ENCODE data around the gene HIP1R.

The HIP1R gene

DNA sequence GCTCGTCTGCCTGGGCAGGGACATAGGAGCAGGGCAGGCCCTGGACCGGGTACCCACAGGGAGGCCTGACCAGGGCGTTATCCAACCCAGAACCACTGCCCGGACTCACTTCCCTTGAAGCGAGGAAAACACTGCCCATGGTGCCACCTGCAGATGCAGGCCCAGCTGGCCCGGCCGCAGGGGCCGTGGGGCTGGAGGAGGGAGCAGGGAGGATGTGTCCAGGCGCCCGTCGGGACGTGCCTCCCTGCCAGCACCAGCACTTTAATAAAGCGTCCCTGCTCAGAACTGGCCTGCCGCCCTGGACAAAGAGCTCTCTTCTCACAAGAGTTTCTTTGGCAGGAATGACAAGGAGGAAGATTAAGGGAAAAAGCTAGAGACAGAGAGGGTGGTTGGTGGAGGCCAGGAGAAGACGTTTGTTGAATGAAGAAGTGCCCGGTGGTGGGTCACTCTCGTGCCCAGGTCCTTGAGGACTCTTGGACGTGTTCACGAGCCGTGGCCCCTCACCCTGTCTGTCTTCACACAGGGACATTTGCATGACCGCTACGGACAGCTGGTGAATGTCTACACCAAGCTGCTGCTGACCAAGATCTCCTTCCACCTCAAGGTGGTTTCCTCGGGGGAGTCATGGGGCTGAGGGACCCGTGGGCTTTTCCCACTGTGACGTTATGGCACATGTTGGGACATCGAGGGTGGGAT is 14.2 kb downstream of the HIP1R start:
- no peak for DNase-seq
- peak overlapping the region; percentile 22 for H3K27ac Mint-ChIP-seq
- no peak for ATAC-seq (replicated peaks)
- H3K4me1 Mint-ChIP-seq: peaks cover 11 to 18% of the 10 kb centered on the region in 2 donors
- peaks cover 23 to 28% of the 10 kb centered on the region in 2 donors for H3K36me3 Mint-ChIP-seq
- H3K27me3 Mint-ChIP-seq: no peaks in the 10 kb centered on the region
- no peak overlapping the region for H3K4me3 Mint-ChIP-seq
- H3K9me3 Mint-ChIP-seq: no peaks in the 10 kb centered on the region

DNA sequence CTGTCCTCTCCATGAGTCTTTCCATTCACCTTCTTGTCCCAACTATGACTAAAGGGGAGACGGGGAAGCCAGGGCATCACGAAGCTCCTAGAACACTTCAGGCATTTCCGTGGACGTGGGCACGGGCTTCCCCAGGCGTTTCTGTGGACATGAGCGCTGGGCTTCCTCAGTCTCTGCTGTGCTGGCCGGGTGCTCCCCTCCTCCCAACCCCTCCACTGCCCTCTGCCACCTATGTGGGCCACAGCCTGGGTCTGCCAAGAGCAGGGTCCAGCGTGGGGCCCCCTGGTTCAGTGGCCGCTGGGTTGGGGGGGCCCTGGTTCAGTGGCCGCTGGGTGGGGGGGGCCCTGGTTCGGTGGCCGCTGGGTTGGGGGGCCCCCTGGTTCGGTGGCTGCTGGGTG is 14.8 kb downstream of the HIP1R start:
- H3K27me3 Mint-ChIP-seq: no peaks in the 10 kb centered on the region
- H3K36me3 Mint-ChIP-seq: peaks cover 23 to 31% of the 10 kb centered on the region in 2 donors
- no peak overlapping the region for H3K4me3 Mint-ChIP-seq
- DNase-seq: no peak
- H3K4me1 Mint-ChIP-seq: peaks cover 9 to 14% of the 10 kb centered on the region in 2 donors
- H3K9me3 Mint-ChIP-seq: no peaks in the 10 kb centered on the region
- ATAC-seq (replicated peaks): no peak
- peak overlapping the region; percentile 22 for H3K27ac Mint-ChIP-seq

DNA sequence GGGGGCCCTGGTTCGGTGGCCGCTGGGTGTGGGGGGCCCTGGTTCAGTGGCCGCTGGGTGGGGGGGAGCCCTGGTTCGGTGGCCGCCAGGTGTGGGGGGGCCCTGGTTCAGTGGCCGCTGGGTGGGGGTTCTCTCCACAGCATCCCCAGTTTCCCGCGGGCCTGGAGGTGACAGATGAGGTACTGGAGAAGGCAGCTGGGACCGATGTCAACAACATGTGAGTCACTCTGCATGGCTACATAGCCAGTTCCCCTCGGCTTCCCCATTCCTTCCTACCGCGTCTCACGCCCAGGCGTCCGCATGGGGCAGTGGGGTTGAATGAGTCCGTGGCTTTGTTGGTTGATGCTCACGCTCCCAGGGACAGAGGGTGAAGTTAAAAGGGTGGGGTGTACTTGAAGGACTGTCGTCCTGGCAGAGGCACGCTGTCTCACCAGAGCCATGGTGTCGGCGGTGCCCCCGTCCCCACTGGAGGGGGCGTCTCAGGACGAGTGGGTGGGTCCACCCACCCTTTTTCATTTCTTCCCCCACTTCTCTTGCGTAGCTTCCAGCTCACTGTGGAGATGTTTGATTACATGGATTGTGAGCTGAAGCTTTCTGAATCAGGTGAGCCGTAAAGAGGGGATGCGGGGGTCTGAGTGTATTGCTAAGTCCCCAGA is 15.6 kb downstream of the HIP1R start:
- Mint-ChIP-seq H3K4me3 (no peak overlapping the region), H3K9me3 (no peaks in the 10 kb centered on the region)
- ATAC-seq (replicated peaks): no peak

DNA sequence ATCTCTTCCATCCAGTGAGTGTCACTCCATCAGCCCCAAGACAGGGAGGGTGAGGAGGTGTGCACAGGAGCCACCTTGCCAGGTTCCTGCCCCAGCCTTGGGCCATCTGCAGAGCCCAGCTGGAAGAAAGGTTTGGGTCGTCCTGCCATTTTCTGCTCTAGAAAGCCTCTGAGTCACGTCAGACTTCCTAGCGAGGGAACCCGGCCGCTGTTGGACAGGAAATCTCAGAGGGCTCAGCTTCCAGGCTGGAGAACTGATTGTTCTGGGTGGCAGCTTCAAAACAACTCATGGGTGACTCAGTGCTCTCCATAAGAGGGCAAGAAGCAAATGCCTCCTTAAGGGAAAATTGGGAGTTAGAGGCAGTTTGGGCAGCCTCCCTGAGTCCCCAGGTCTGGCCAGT is 16.6 kb downstream of the HIP1R start:
- Mint-ChIP-seq H3K9me3 (no peaks in the 10 kb centered on the region), H3K27me3 (no peaks in the 10 kb centered on the region), H3K4me1 (peaks cover 7 to 14% of the 10 kb centered on the region in 2 donors), H3K4me3 (no peak overlapping the region), H3K27ac (no peak overlapping the region), H3K36me3 (peaks cover 33 to 41% of the 10 kb centered on the region in 2 donors)
- DNase-seq: no peak
- no peak for ATAC-seq (replicated peaks)

More for the DNA sequence above, 15.6 kb downstream of the HIP1R start:
- H3K27ac Mint-ChIP-seq: no peak overlapping the region
- H3K27me3 Mint-ChIP-seq: no peaks in the 10 kb centered on the region
- H3K4me1 Mint-ChIP-seq: peaks cover 7 to 14% of the 10 kb centered on the region in 2 donors
- no peak for DNase-seq
- H3K36me3 Mint-ChIP-seq: peaks cover 27 to 35% of the 10 kb centered on the region in 2 donors

DNA sequence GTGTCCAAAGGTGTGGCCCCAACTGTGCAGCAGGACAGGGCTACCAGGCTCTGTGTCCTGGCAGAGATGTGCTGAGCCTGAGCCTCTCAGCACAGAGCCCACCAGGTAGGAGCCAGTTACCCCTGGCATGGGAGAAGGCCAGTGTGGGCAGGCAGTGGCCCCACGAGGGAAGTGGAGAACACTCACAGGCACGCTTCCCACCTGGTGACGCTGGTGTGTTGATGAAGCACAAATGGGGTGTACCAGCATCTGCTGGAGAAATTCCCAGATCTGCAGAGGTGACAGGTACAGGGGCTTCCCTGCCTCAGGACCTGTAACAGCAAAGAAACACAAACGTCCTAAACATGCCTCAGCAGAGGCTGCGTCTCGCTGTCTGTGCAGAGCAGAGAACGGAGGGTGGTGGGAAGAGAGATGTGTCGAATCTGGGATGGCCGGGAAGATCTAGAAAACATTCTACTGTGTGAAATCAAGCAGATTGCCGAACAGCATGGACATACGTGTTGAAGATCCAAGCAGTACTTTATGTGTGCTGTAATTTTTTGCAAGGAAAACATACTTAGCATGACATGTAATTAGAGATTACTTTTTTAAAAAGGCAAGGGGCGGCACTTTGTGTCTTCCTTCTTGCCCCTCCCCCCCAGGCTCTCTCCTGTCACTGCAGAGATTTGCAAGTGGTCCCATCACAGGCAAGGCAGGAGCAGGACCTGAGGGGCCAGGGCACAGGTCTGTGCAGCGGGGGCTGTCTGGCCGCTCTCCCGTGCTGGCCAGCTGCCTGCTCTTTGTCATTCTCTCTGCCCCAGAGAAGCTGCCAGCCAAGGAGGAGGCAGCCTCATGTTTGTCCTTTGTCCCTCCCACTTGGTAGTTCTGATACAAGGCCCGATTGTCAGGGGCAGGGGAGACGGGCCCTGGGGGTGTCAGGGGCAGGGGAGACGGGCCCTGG is 17.3 kb downstream of the HIP1R start:
- Mint-ChIP-seq H3K36me3 (peaks cover 33 to 41% of the 10 kb centered on the region in 2 donors), H3K27ac (peak overlapping the region; percentile 76), H3K4me3 (no peak overlapping the region), H3K9me3 (no peaks in the 10 kb centered on the region), H3K4me1 (peaks cover 7 to 10% of the 10 kb centered on the region in 2 donors), H3K27me3 (no peaks in the 10 kb centered on the region)
- DNase-seq: no peak
- no peak for ATAC-seq (replicated peaks)

DNA sequence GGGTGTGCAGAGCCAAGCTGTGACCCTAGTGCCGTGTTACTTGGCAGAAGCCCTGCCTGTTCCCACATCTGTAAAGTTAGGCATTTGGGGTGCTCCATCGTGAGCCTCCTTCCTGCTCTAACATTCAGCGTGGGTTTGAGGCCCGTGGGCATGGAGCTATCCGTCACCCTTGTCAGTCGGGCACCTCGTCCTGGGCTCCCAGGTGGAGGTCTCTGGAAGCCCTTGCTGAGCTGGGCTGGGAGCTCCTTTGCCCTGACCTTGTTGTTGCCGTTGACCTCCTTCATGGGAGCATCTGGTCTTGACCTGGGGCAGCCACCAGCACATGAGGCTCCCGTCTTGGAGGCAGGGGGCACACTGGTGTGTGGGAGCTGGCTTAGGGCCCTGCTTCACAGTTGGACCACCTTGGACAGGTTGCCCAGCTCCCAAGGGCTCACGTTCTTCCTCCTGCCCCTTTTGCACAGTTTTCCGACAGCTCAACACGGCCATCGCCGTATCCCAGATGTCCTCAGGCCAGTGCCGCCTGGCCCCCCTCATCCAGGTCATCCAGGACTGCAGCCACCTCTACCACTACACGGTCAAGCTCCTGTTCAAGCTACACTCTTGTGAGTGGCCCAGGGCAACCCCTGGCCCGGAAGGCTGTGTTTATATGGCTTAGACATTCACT is 18.5 kb downstream of the HIP1R start:
- Mint-ChIP-seq H3K4me1 (peaks cover under 1 to 4% of the 10 kb centered on the region in 2 donors), H3K27me3 (no peaks in the 10 kb centered on the region), H3K27ac (peak overlapping the region; percentile 47), H3K4me3 (no peak overlapping the region), H3K36me3 (peaks cover 31 to 36% of the 10 kb centered on the region in 2 donors), H3K9me3 (no peaks in the 10 kb centered on the region)
- ATAC-seq (replicated peaks): no peak
- no peak for DNase-seq

DNA sequence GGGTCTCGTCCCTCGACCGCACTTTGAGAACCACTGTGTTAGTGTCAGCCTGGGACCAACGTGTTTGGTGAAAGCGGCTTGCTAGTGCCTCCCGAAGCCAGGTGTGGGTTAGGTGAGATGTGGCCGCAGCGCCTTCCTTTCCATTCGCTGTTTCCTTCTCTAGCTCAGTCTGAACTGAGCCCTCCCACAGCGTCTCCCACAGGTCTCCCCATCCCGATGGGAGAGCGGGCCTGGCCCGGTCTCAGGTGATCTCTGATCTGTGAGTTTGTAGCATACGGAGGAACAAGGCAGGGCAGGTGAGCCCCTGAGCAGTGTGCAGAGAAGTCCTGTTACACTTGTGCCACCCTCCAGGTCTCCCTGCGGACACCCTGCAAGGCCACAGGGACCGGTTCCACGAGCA is 19.3 kb downstream of the HIP1R start:
- Mint-ChIP-seq H3K36me3 (peaks cover 32 to 39% of the 10 kb centered on the region in 2 donors), H3K27ac (no peak overlapping the region), H3K27me3 (no peaks in the 10 kb centered on the region), H3K4me1 (peaks cover 0 to 7% of the 10 kb centered on the region in 2 donors), H3K9me3 (no peaks in the 10 kb centered on the region), H3K4me3 (no peak overlapping the region)
- DNase-seq (no peak), ATAC-seq (replicated peaks) (no peak)

DNA sequence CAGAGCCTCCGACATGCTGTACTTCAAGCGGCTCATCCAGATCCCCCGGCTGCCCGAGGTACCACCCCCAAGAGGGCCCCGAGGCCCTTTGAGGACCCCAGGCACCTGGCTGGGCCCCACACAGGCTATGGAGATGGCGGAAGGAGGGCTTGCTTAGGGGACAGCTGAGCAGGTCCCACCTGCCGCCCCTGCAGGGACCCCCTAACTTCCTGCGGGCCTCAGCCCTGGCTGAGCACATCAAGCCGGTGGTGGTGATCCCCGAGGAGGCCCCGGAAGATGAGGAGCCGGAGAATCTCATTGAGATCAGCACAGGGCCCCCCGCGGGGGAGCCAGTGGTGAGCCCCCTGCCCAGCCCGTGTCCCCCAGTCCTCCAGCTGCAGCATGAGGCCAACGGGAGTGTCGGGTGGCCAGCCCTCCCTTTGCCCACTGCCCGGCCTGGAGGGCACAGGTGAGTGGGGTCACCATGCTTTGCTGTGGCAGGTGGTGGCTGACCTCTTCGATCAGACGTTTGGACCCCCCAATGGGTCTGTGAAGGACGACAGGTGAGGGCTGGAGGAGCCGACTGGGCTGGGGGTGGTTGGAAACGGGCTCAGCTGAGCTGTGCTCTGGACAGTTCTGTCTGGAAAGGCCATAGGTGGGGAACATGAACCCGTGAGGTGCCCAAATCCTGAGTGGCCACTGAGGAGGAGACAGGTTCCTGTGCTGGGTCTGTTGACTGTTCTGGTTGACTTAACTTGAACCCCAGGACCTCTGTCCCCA is 20.0 kb downstream of the HIP1R start:
- H3K4me1 Mint-ChIP-seq: peaks cover under 1 to 13% of the 10 kb centered on the region in 2 donors
- no peaks in the 10 kb centered on the region for H3K27me3 Mint-ChIP-seq
- DNase-seq (no peak), ATAC-seq (replicated peaks) (no peak)
- H3K9me3 Mint-ChIP-seq: no peaks in the 10 kb centered on the region
- H3K4me3 Mint-ChIP-seq: no peak overlapping the region
- peaks cover 34 to 40% of the 10 kb centered on the region in 2 donors for H3K36me3 Mint-ChIP-seq
- H3K27ac Mint-ChIP-seq: peak overlapping the region; percentile 82

DNA sequence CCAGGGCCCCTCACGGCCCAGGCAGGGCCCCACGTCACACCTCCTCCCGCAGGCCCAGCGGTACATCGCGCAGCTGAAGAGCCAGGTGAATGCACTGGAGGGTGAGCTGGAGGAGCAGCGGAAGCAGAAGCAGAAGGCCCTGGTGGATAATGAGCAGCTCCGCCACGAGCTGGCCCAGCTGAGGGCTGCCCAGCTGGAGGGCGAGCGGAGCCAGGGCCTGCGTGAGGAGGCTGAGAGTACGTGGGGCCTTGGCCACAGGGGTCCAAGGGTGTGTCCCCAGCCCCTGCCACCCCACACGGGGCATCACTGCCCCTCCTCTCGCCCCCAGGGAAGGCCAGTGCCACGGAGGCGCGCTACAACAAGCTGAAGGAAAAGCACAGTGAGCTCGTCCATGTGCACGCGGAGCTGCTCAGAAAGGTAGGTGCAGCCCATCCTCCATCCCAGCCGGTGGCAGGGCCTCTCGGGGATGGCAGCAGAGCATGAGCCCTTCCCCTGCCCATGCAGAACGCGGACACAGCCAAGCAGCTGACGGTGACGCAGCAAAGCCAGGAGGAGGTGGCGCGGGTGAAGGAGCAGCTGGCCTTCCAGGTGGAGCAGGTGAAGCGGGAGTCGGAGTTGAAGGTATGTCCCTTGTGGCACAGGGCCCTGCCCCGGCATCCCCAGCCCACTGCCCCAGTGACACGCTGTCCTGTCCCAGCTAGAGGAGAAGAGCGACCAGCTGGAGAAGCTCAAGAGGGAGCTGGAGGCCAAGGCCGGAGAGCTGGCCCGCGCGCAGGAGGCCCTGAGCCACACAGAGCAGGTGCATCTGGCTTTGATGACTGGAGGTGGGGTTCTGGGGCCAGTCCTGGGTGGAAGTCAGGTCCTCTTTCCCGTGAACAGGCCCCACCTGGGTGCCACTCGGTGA is 20.9 kb downstream of the HIP1R start:
- H3K4me3 Mint-ChIP-seq: no peak overlapping the region
- peaks cover 10 to 21% of the 10 kb centered on the region in 2 donors for H3K4me1 Mint-ChIP-seq
- H3K27ac Mint-ChIP-seq: peak overlapping the region; percentile 79
- DNase-seq (no peak), ATAC-seq (replicated peaks) (no peak)
- H3K27me3 Mint-ChIP-seq: no peaks in the 10 kb centered on the region
- H3K36me3 Mint-ChIP-seq: peaks cover 40 to 45% of the 10 kb centered on the region in 2 donors
- H3K9me3 Mint-ChIP-seq: no peaks in the 10 kb centered on the region

DNA sequence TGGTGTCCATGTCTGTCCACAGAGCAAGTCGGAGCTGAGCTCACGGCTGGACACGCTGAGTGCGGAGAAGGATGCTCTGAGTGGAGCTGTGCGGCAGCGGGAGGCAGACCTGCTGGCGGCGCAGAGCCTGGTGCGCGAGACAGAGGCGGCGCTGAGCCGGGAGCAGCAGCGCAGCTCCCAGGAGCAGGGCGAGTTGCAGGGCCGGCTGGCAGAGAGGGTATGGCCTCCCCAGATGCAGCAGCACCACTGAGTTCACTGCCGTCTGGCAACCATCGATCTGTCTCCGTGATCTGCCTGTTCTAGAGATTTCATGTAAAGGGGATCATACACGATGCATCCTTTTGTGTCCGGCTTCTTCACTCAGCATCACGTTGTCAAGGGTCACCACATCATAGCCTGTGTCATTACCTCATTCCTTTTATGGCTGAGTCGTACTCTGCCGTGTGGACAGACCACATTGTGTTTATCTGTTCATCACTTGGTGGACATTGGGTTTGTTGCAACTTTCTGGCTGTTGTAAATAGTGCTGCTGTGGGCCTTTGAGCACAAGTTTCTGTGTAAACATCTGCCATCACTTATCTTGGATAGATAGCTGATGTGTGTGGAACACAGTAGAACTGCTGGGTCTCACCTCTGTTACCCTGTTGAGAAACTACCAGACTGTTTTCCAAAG is 21.9 kb downstream of the HIP1R start:
- Mint-ChIP-seq H3K9me3 (no peaks in the 10 kb centered on the region), H3K27me3 (no peaks in the 10 kb centered on the region), H3K4me3 (no peak overlapping the region), H3K27ac (peak overlapping the region; percentile 25), H3K36me3 (peaks cover 43 to 45% of the 10 kb centered on the region in 2 donors), H3K4me1 (peaks cover 13 to 30% of the 10 kb centered on the region in 2 donors)
- ATAC-seq (replicated peaks) (no peak), DNase-seq (no peak)

DNA sequence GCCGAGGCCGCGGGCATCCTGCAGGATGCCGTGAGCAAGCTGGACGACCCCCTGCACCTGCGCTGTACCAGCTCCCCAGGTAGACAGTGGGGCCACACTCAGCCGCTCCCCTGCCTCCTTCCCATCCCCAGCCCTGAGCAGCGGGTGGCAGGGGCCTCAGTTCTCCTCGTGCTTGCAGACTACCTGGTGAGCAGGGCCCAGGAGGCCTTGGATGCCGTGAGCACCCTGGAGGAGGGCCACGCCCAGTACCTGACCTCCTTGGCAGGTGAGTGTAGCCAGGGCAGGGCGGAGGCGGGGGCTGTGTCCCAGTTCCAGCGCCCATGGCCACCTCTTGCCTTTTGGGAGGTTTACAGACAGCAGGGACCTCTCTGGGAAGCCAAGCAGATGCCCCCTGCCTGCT is 22.9 kb downstream of the HIP1R start:
- DNase-seq: no peak
- Mint-ChIP-seq H3K4me1 (peaks cover 16 to 41% of the 10 kb centered on the region in 2 donors), H3K4me3 (no peak overlapping the region), H3K27me3 (no peaks in the 10 kb centered on the region), H3K9me3 (no peaks in the 10 kb centered on the region), H3K27ac (no peak overlapping the region), H3K36me3 (peaks cover 37 to 39% of the 10 kb centered on the region in 2 donors)
- ATAC-seq (replicated peaks): no peak

DNA sequence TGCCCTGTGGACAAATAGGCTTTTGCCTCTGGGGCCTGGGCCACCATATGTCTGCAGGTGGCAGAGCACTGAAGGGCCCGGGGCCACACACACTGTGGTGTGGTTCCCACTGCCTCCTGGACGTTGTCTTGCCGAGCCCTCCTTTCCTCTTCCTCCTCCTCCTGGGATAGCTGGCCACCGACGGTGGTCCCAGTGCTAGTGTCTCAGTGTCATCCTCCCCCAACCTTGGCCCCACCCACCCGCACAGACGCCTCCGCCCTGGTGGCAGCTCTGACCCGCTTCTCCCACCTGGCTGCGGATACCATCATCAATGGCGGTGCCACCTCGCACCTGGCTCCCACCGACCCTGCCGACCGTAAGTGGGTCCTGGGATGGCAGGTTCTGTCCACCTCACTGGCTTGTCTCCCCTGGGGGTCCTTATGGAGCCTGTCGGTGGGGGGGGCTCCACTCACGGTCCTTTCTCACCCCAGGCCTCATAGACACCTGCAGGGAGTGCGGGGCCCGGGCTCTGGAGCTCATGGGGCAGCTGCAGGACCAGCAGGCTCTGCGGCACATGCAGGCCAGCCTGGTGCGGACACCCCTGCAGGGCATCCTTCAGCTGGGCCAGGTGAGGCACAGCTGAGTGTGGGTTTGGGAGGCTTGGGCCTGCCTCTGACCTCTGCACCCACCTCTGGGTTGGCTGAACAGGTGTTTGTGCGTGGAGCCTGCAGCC is 23.5 kb downstream of the HIP1R start:
- no peak for DNase-seq
- Mint-ChIP-seq H3K4me1 (peaks cover 19 to 45% of the 10 kb centered on the region in 2 donors), H3K36me3 (peaks cover 38 to 39% of the 10 kb centered on the region in 2 donors), H3K9me3 (no peaks in the 10 kb centered on the region), H3K4me3 (no peak overlapping the region), H3K27ac (peak overlapping the region; percentile 20), H3K27me3 (no peaks in the 10 kb centered on the region)
- no peak for ATAC-seq (replicated peaks)
